Natural killer cell (primary cell): ENCODE results near the gene S100A5. TPM values are rescaled to one million over a fixed set of nuclear protein-coding genes. Genes with fewer than 3 reads are reported as not detected.

Experiments used
- ATAC-seq, 3 donors: fragments of 150-1000 bp in 2 of 3; fragments of 200-7000 bp in 1 of 3; cut with Tn5 transposase; 1 replicate in 1 of 3; 2 replicates in 2 of 3; pipeline ENCODE4 v1.10.0; 2021; ENCODE audit warnings: mild to moderate bottlenecking in 2 of 3, moderate library complexity in 2 of 3
- DNase-seq, 2 donors: peaks; one replicate each; pipeline versions ENCODE4 v3.0.0 to v3.0.0-alpha.2; 2013 to 2021; ENCODE audit warnings: mixed read lengths in 1 of 2
- H3K27ac ChIP-seq: one replicate; pipeline ENCODE4 v1.5.1; 2013; ENCODE audit warnings: mild to moderate bottlenecking, low read length
- H3K27me3 ChIP-seq: one replicate; pipeline ENCODE4 v1.6.1; 2013; ENCODE audit warnings: low read length; ENCODE audit not compliant: control insufficient read depth, insufficient read depth
- H3K36me3 ChIP-seq: one replicate; pipeline ENCODE4 v1.6.1; 2013; ENCODE audit warnings: low read length; ENCODE audit not compliant: control insufficient read depth, insufficient read depth
- H3K4me1 ChIP-seq: one replicate; pipeline ENCODE4 v1.6.1; 2013; ENCODE audit warnings: low read length; ENCODE audit not compliant: control insufficient read depth, insufficient read depth
- H3K4me3 ChIP-seq: one replicate; pipeline ENCODE4 v1.5.1; 2013; ENCODE audit warnings: low read length
- H3K9me3 ChIP-seq: one replicate; pipeline ENCODE4 v1.6.1; 2013; ENCODE audit warnings: low read length; ENCODE audit not compliant: control insufficient read depth, insufficient read depth
- H3K27ac Mint-ChIP-seq, 2 donors: one replicate each; pipeline ENCODE4 v1.8.0; 2022; ENCODE audit warnings: mild to moderate bottlenecking in 2 of 2, mixed read lengths in 2 of 2, moderate library complexity in 1 of 2
- H3K27me3 Mint-ChIP-seq, 2 donors: one replicate each; pipeline ENCODE4 v1.8.0; 2022; ENCODE audit warnings: low read depth in 2 of 2, mixed read lengths in 2 of 2
- H3K36me3 Mint-ChIP-seq: one replicate; pipeline ENCODE4 v1.8.0; 2022; ENCODE audit warnings: mixed read lengths
- H3K4me1 Mint-ChIP-seq, 2 donors: one replicate each; pipeline ENCODE4 v1.8.0; 2022; ENCODE audit warnings: mixed read lengths in 2 of 2
- H3K4me3 Mint-ChIP-seq: one replicate; pipeline ENCODE4 v1.8.0; 2022; ENCODE audit warnings: mild to moderate bottlenecking, moderate library complexity, mixed read lengths
- H3K9me3 Mint-ChIP-seq, 2 donors: one replicate each; pipeline ENCODE4 v1.8.0; 2022; ENCODE audit warnings: mixed read lengths in 2 of 2
- CTCF ChIP-seq: fragments of 200-600 bp; IDR thresholded peaks from one replicate; pipeline ENCODE4 v1.8.0; 2022; ENCODE audit warnings: antibody characterized with exemption
- WGBS: methylation state at CpG from one replicate; pipeline ENCODE4 v1.1.7; 2013; ENCODE audit warnings: missing lambda C conversion rate; ENCODE audit not compliant: insufficient coverage; 5-methylcytosine and 5-hydroxymethylcytosine counted together
- intact Hi-C: fragments of 100-400 bp; cut with micrococcal nuclease; formaldehyde crosslinking; loops from one replicate; pipeline ENCODE4 v1.14.2; 2022
- total RNA-seq, 4 donors: library from RNA; stranded (reverse); fragments of 120-200 nt in 1 of 4; gene quantifications; one replicate each; pipeline versions ENCODE4 v1.2.3 to v1.2.4, GENCODE V29; 2013 to 2022

S100A5 gene
- total RNA-seq, 3 donors from 2014 or later (not counting 1 experiment from before 2014, with no cell fraction given), result not detected

GRCh38 chr1:153527683-153528040 is 13.1 kb downstream of the S100A5 start:
- DNase-seq (no peak), ATAC-seq (no peak)
- no peaks in the 10 kb centered on the region for H3K9me3 Mint-ChIP-seq
- H3K27ac ChIP-seq, result no peak overlapping the region
- H3K36me3 Mint-ChIP-seq, result no peaks in the 10 kb centered on the region
- no peaks in the 10 kb centered on the region for H3K9me3 ChIP-seq
- no peaks in the 10 kb centered on the region for H3K27me3 Mint-ChIP-seq
- TF ChIP-seq CTCF, result no peak
- H3K4me1 ChIP-seq, result peaks cover 14% of the 10 kb centered on the region
- H3K36me3 ChIP-seq, result no peaks in the 10 kb centered on the region
- intact Hi-C loops, result no loop called here
- H3K27me3 ChIP-seq, result no peaks in the 10 kb centered on the region
- WGBS, result 94% methylated on average over 5 of the region's 5 CpGs
- H3K27ac Mint-ChIP-seq, result no peak overlapping the region
- peaks cover 12 to 13% of the 10 kb centered on the region in 2 donors for H3K4me1 Mint-ChIP-seq
- H3K4me3 ChIP-seq, result no peak overlapping the region
- H3K4me3 Mint-ChIP-seq, result no peak overlapping the region

- intact Hi-C loops, result no loop called here
- H3K36me3 Mint-ChIP-seq, result no peaks in the 10 kb centered on the region
- H3K36me3 ChIP-seq, result no peaks in the 10 kb centered on the region
- WGBS, result 88% methylated on average over 8 of the region's 8 CpGs
- H3K9me3 Mint-ChIP-seq, result no peaks in the 10 kb centered on the region
- peaks cover 7 to 12% of the 10 kb centered on the region in 2 donors for H3K4me1 Mint-ChIP-seq
- H3K27me3 Mint-ChIP-seq, result no peaks in the 10 kb centered on the region
- TF ChIP-seq CTCF, result no peak
- no peak overlapping the region for H3K27ac ChIP-seq
- DNase-seq (no peak), ATAC-seq (no peak)
- H3K9me3 ChIP-seq, result no peaks in the 10 kb centered on the region
- no peak overlapping the region for H3K4me3 ChIP-seq
- H3K27ac Mint-ChIP-seq, result no peak overlapping the region
- no peak overlapping the region for H3K4me3 Mint-ChIP-seq
- H3K4me1 ChIP-seq, result peaks cover 8% of the 10 kb centered on the region
- H3K27me3 ChIP-seq, result no peaks in the 10 kb centered on the region
Observed at GRCh38 chr1:153527023-153527682, 13.6 kb downstream of the S100A5 start.

- Histone ChIP-seq H3K27me3 (no peaks in the 10 kb centered on the region), H3K9me3 (no peaks in the 10 kb centered on the region), H3K27ac (no peak overlapping the region), H3K4me3 (no peak overlapping the region), H3K36me3 (no peaks in the 10 kb centered on the region), H3K4me1 (no peaks in the 10 kb centered on the region)
- Mint-ChIP-seq H3K36me3 (no peaks in the 10 kb centered on the region), H3K27me3 (no peaks in the 10 kb centered on the region), H3K4me3 (no peak overlapping the region), H3K27ac (no peak overlapping the region), H3K9me3 (no peaks in the 10 kb centered on the region), H3K4me1 (peaks cover 0 to 5% of the 10 kb centered on the region in 2 donors)
- WGBS, result 55% methylated on average over 8 of the region's 8 CpGs
- intact Hi-C loops, result no loop called here
- DNase-seq (no peak), ATAC-seq (no peak)
- TF ChIP-seq CTCF, result no peak
Observed at GRCh38 chr1:153526132-153526543, 14.6 kb downstream of the S100A5 start.
